Testis (tissue), 2 donors: ENCODE measurements around the gene RAD9A.

Experiments
- POLR2A ChIP-seq: fragments of 450-650 bp; IDR thresholded peaks from one replicate; pipeline ENCODE4 v1.6.1; 2017; ENCODE audit warnings: antibody characterized with exemption, mild to moderate bottlenecking, moderate library complexity
- TF ChIP-seq, protein P1 (sequence below), 3 experiments: fragments of 450-650 bp in 2 of 3; fragments of 200-600 bp in 1 of 3; sonication (generic) in 1 of 3; IDR thresholded peaks; one replicate each; pipeline ENCODE4 v1.5.1; 2016 to 2019; ENCODE audit warnings: antibody characterized with exemption in 3 of 3, mild to moderate bottlenecking in 2 of 3, moderate library complexity in 1 of 3

DNA sequence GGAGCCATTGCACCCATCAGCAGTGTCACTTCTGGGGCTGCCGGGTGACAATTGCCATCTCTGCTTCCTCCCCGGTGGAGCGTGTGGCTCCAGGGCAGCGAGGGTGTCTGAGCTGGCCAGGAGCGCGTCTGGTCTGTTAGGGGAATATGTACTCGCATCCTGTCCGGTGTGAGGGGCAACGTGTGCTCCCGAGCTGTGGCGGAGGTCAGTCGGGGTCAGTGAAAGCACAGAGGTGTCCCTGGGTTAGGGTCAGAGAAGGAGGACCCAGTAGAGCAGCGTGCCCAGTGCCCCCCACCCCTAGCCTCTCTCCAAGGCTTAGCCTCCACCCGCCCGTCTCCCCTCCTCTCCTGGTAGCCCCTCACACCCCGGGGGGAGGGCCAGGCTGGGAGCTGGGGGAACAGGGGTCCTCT lies 19.9 kb upstream of the RAD9A start:
- TF ChIP-seq POLR2A = no peak
- TF ChIP-seq, protein P1, sequence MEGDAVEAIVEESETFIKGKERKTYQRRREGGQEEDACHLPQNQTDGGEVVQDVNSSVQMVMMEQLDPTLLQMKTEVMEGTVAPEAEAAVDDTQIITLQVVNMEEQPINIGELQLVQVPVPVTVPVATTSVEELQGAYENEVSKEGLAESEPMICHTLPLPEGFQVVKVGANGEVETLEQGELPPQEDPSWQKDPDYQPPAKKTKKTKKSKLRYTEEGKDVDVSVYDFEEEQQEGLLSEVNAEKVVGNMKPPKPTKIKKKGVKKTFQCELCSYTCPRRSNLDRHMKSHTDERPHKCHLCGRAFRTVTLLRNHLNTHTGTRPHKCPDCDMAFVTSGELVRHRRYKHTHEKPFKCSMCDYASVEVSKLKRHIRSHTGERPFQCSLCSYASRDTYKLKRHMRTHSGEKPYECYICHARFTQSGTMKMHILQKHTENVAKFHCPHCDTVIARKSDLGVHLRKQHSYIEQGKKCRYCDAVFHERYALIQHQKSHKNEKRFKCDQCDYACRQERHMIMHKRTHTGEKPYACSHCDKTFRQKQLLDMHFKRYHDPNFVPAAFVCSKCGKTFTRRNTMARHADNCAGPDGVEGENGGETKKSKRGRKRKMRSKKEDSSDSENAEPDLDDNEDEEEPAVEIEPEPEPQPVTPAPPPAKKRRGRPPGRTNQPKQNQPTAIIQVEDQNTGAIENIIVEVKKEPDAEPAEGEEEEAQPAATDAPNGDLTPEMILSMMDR (IDR thresholded peaks at IDR 0.05) = no peak
